ENCODE measurements around the gene THAP11. TPM values are rescaled to one million over a fixed set of nuclear protein-coding genes. Genes with fewer than 3 reads are reported as not detected.

THAP11 gene
- polyA plus RNA-seq, 2 of the 4 experiments (the other 2 are of a cell fraction), result 30.9 to 33.2 TPM

DNA sequence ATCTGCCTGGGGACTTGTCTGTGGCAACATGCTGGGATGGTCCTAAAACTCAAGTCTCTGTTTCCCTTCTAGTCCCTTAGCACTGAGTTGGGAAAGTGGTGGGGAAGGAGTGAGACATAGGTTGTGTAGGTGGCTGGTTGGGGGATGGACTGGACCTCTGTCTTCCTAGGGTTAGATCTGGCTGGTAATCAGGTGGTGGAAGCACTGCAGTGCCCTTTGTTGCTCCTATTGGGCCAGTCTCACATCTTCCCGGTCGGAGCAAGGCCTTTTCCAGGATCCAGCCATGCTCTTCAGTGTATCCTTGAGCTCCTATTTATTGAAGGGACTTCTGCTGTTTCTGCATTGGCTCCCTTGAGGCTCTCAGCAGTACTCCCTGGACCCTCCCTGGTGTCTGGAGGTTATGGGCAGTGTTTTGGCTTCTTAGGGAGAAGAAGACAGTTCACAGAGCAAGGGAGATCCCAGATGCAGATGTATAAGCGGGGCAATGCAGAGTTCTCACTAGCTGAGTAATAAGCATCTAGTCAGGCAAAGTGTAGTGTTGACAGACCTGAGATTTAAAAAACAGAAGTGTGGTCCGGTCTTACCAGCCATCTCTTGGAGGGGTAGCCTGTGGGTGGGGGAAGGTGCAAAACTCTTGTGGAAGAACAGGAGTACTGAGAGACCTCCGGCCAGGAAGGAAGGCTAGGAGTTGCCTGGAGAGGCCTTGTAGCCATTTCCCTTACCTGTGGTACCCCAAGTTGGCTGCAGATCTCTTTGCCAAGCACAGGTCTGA lies 3.4 kb downstream of the THAP11 start:
- ChIA-PET POLR2A (interaction anchor here (0.7 to 0.9 kb wide), 4 partner anchors 12 to 39 kb away, joined by 4 to 7 read pairs (median 4); partner anchors contain the start of genes RANBP10 and TSNAXIP1), CTCF (interaction anchor here (1.1 to 4.1 kb wide), 4 partner anchors 22 to 64 kb away, joined by 3 to 38 read pairs (median 4); no protein-coding TSS in a partner anchor)
- Histone ChIP-seq H3K4me1 (peaks cover 40% of the 10 kb centered on the region), H3K27ac (peak overlapping the region; percentile 89 to 98), H3K4me3 (peak overlapping the region; percentile 93), H3K4me2 (peak overlapping the region; percentile 87), H3K9me3 (no peaks in the 10 kb centered on the region)
- TF ChIP-seq ZFP36 (IDR thresholded peaks at IDR 0.05; ENCODE audit: borderline replicate concordance, partially characterized antibody), result no peak
- TF ChIP-seq JUNB (IDR thresholded peaks at IDR 0.05), result no peak
- TF ChIP-seq RFX5 (IDR thresholded peaks at IDR 0.05), result no peak
- no peak for TF ChIP-seq MYC (IDR thresholded peaks at IDR 0.05; ENCODE audit: borderline replicate concordance, low read length)
- no peak for TF ChIP-seq ZC3H11A (IDR thresholded peaks at IDR 0.05)
- no peak for TF ChIP-seq ESRRA (IDR thresholded peaks at IDR 0.05; ENCODE audit: borderline replicate concordance, low read length)
- no peak for TF ChIP-seq JUN (IDR thresholded peaks at IDR 0.05)
- TF ChIP-seq MAZ (IDR thresholded peaks at IDR 0.05; ENCODE audit: borderline replicate concordance, low read depth, low read length), result no peak
- FAIRE-seq, result no peak
- DNase-seq (ENCODE audit: low read depth in 1 of 2, low spot score in 1 of 2), result no peak
- ATAC-seq, result no peak
- WGBS (ENCODE audit: missing lambda C conversion rate), result 87% methylated on average over 5 of the region's 5 CpGs

DNA sequence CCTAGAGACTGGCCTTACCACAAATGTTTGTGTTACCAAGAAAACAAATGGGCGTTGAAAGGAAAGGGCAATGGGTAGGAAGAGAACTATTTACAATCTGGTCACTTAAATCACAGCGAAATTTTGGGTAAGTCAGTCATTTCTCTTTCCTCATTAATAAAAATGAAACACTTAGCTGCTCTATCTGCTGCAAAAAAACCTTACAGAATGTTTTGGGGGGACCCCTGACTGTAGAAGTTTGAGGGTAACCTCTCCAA lies 3.9 kb downstream of the THAP11 start:
- Histone ChIP-seq H3K4me3 (peak overlapping the region; percentile 93), H3K4me2 (peak overlapping the region; percentile 87), H3K27ac (peak overlapping the region; percentile 89 to 98), H3K9me3 (no peaks in the 10 kb centered on the region), H3K4me1 (peaks cover 40% of the 10 kb centered on the region)
- FAIRE-seq, result no peak
- ATAC-seq, result no peak
- CTCF ChIA-PET, result interaction anchor here (0.6 to 4.1 kb wide), 5 partner anchors 26 to 64 kb away, joined by 3 to 38 read pairs (median 4); no protein-coding TSS in a partner anchor
- no peak for DNase-seq (ENCODE audit: low read depth in 1 of 2, low spot score in 1 of 2)
- 15% methylated on average over 2 of the region's 2 CpGs for WGBS (ENCODE audit: missing lambda C conversion rate)
- POLR2A ChIA-PET, result interaction anchor here (0.6 to 0.9 kb wide), 6 partner anchors 12 to 90 kb away, joined by 3 to 7 read pairs (median 4); partner anchors contain the start of genes PSKH1, RANBP10 and TSNAXIP1
- TF ChIP-seq NR3C1 (IDR thresholded peaks at IDR 0.05) (no peak), RCOR1 (IDR thresholded peaks at IDR 0.05; ENCODE audit: low read depth, low read length) (no peak), CBX2 (IDR thresholded peaks at IDR 0.05; ENCODE audit: borderline replicate concordance, low read depth) (no peak)
- TF ChIP-seq, protein P1, sequence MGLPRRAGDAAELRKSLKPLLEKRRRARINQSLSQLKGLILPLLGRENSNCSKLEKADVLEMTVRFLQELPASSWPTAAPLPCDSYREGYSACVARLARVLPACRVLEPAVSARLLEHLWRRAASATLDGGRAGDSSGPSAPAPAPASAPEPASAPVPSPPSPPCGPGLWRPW (IDR thresholded peaks at IDR 0.05), result no peak

- CTCF ChIA-PET, result interaction anchor here (0.6 to 4.1 kb wide), 4 partner anchors 30 to 65 kb away, joined by 3 to 38 read pairs (median 4); no protein-coding TSS in a partner anchor
- no peak for TF ChIP-seq HOXA7 (CRISPR knock-in tag; IDR thresholded peaks at IDR 0.05)
- TF ChIP-seq JUN (IDR thresholded peaks at IDR 0.05), result peak; percentile 77 to 88
- TF ChIP-seq FOSB (CRISPR knock-in tag; IDR thresholded peaks at IDR 0.05), result no peak
- no peak for TF ChIP-seq HOXB5 (CRISPR knock-in tag; IDR thresholded peaks at IDR 0.05)
- TF ChIP-seq, protein P2, sequence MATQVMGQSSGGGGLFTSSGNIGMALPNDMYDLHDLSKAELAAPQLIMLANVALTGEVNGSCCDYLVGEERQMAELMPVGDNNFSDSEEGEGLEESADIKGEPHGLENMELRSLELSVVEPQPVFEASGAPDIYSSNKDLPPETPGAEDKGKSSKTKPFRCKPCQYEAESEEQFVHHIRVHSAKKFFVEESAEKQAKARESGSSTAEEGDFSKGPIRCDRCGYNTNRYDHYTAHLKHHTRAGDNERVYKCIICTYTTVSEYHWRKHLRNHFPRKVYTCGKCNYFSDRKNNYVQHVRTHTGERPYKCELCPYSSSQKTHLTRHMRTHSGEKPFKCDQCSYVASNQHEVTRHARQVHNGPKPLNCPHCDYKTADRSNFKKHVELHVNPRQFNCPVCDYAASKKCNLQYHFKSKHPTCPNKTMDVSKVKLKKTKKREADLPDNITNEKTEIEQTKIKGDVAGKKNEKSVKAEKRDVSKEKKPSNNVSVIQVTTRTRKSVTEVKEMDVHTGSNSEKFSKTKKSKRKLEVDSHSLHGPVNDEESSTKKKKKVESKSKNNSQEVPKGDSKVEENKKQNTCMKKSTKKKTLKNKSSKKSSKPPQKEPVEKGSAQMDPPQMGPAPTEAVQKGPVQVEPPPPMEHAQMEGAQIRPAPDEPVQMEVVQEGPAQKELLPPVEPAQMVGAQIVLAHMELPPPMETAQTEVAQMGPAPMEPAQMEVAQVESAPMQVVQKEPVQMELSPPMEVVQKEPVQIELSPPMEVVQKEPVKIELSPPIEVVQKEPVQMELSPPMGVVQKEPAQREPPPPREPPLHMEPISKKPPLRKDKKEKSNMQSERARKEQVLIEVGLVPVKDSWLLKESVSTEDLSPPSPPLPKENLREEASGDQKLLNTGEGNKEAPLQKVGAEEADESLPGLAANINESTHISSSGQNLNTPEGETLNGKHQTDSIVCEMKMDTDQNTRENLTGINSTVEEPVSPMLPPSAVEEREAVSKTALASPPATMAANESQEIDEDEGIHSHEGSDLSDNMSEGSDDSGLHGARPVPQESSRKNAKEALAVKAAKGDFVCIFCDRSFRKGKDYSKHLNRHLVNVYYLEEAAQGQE (IDR thresholded peaks at IDR 0.05), result 0 out of 2 replicates have a peak, but pooled peaks have one; percentile 4
- TF ChIP-seq TFCP2L1 (CRISPR knock-in tag; IDR thresholded peaks at IDR 0.05), result no peak
- peak; percentile 82 for TF ChIP-seq MAX (IDR thresholded peaks at IDR 0.05)
- no peak for TF ChIP-seq RFX5 (IDR thresholded peaks at IDR 0.05)
- TF ChIP-seq KDM5A (IDR thresholded peaks at IDR 0.05), result peak; percentile 67; the same call in 1 of the 2 replicates
- no peak for TF ChIP-seq CTCF (IDR thresholded peaks at IDR 0.05)
- no peak for TF ChIP-seq CBX2 (IDR thresholded peaks at IDR 0.05; ENCODE audit: borderline replicate concordance, low read depth)
- TF ChIP-seq NFE2L2 (conservative IDR thresholded peaks at IDR 0.05; ENCODE audit: low read length), result no peak
- no peak for TF ChIP-seq NPAS2 (CRISPR knock-in tag; IDR thresholded peaks at IDR 0.05; ENCODE audit: borderline replicate concordance)
- TF ChIP-seq ZNF302 (CRISPR knock-in tag; IDR thresholded peaks at IDR 0.05), result no peak
- TF ChIP-seq GATA3 (IDR thresholded peaks at IDR 0.05; ENCODE audit: borderline replicate concordance), result 0 out of 2 replicates have a peak, but pooled peaks have one; percentile 23
- no peak for TF ChIP-seq RAD21 (conservative IDR thresholded peaks at IDR 0.05 in 1 of 2, IDR thresholded peaks at IDR 0.05 in 1 of 2)
- TF ChIP-seq SMC3 (IDR thresholded peaks at IDR 0.05), result no peak
Measured at GRCh38 chr16:67846320-67847063, 4.4 kb downstream of the THAP11 start, which contains the start of gene NUTF2. NUTF2 (plus strand) TSS chr16:67846933; CDS start chr16:67865131, 18,198 bp downstream.

More at GRCh38 chr16:67846320-67847063, 4.4 kb downstream of the THAP11 start, which contains the start of gene NUTF2:
- POLR2A ChIA-PET, result interaction anchor here (0.6 to 0.9 kb wide), 6 partner anchors 13 to 89 kb away, joined by 3 to 7 read pairs (median 4); partner anchors contain the start of genes PSKH1, RANBP10 and TSNAXIP1
- ATAC-seq (peak; percentile 79 to 83), FAIRE-seq (no peak), DNase-seq (ENCODE audit: low read depth in 1 of 2, low spot score in 1 of 2) (peak; percentile 93 to 96)
- Histone ChIP-seq H3K9me3 (no peaks in the 10 kb centered on the region), H3K4me1 (peaks cover 40% of the 10 kb centered on the region), H3K4me3 (peak within 1 kb of the TSS; percentile 93), H3K4me2 (peak within 1 kb of the TSS; percentile 98), H3K27ac (peak within 1 kb of the TSS; percentile 89 to 98)
- 2% methylated on average over 19 of the region's 57 CpGs for WGBS (ENCODE audit: missing lambda C conversion rate)

Measured in A549 (cell line).